ENCODE measurements around the gene LIMS1.
A peak's percentile ranks its signal among the peaks of the same experiment; 100 is the strongest.
"Not testable (repeated sequence)": the region's sequence is repeated elsewhere in the genome, so short reads cannot be mapped to it uniquely, and the experiment has no call there.

Gene LIMS1

DNA sequence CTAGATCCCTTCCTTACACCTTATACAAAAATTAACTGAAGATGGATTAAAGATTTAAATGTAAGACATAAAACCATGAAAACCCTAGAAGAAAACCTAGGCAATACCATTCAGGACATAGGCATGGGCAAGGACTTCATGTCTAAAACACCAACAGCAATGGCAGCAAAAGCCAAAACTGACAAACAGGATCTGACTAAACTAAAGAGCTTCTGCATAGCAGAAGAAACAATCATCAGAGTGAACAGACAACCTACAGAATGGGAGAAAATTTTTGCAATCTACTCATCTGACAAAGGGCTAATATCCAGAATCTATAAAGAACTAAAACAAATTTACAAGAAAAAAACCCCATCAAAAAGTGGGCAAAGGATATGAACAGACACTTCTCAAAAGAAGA is 114.5 kb downstream of the LIMS1 start:
- DNase-seq; in situ Hi-C loops (cut with HindIII; ENCODE audit: low pct_ligation_motif_present, low pct_unique_long_range_greater_than_20kb, low sequenced_read_pairs): not testable (repeated sequence)

DNA sequence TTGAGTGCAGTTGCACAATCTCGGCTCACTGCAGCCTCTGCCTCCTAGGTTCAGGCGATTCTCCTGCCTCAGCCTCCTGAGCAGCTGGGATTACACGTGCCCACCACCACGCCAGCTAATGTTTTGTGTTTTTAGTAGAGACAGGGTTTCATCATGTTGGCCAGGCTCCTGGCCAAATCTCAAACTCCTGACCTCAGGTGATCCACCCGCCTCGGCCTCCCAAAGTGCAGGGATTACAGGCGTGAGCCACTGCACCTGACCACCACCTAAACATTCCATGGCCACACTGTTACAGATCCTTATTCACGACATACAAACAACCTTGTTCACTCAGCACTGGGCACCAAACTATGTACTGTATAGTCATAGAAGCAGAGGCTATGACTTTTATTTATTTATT is 116.2 kb downstream of the LIMS1 start:
- DNase-seq; in situ Hi-C loops (cut with HindIII; ENCODE audit: low pct_ligation_motif_present, low pct_unique_long_range_greater_than_20kb, low sequenced_read_pairs): not testable (repeated sequence)

DNA sequence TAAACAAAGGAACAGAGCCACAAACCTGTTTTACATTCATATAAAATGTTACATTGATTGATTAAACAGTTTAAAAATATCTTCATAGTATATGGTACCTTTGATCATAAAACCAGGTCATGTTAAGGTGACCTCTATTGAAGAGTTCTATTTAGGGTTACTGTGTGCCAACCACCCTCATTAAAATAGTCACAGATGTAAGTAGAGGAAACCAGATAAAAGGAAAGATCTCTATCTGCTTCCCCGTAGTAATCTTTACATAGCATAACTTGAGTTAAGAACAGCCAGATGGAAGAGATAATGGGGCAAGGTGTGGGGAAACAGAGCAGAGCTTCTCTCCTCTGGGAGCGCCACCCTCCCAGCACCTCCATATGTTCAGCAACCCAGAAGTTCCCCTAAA is 117.2 kb downstream of the LIMS1 start:
- in situ Hi-C loops (cut with HindIII; ENCODE audit: low pct_ligation_motif_present, low pct_unique_long_range_greater_than_20kb, low sequenced_read_pairs); DNase-seq: not testable (repeated sequence)

DNA sequence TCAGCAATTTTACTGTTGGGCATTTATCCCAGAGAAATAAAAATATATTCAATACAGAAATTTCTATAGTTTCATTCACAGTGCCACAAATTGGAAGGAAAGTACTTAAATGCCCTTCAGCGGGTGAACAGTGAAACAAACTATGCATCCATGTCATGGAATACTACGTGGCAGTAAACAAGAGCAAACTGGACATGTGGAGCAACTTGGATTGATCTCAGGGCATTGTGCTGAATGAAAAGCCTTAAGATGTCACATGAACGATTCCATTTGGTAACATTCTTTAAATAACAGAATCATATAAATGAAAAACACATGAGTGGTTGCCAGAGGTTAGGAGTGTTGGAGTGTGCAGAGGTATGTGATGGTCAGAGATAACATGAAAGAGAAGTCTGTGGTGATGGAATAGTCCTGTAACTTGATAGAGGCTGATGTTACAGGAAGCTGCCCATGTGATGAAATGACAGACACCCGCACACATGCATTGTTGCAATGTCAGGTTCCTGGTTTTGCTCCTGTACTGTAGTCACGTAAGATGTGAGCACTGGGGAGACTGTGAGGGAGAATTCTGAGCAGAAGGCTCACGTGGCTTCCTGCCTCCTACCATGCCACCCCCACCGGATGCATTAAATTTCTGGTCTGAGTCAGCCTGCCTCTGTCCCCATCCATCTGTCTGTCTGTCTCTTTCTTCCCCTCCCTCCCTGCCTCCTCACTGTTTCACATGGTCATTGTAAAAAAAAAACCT is 118.1 kb downstream of the LIMS1 start:
- not testable (repeated sequence) for DNase-seq

DNA sequence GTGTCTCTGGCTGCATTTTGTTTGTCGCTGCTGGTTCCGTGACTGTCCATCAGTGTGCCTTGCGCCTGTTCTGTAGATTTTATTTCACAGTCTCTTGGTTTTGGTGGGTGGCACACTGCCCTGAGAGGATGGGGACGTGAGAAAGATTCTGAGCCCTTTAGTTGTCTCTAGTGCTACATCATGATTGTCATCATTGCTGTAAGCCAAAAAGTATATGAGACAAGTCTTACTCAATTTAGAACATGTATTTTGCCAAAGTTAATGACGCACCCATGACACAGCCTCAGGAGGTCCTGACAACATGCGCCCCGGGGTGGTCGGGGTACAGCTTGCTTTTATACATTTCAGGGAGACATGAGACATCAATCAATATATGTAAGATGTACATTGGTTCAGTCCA is 119.2 kb downstream of the LIMS1 start:
- in situ Hi-C loops (cut with HindIII; ENCODE audit: low pct_ligation_motif_present, low pct_unique_long_range_greater_than_20kb, low sequenced_read_pairs); DNase-seq: not testable (repeated sequence)

More for the DNA sequence above, 118.1 kb downstream of the LIMS1 start:
- in situ Hi-C loops (cut with HindIII; ENCODE audit: low pct_ligation_motif_present, low pct_unique_long_range_greater_than_20kb, low sequenced_read_pairs), result not testable (repeated sequence)

DNA sequence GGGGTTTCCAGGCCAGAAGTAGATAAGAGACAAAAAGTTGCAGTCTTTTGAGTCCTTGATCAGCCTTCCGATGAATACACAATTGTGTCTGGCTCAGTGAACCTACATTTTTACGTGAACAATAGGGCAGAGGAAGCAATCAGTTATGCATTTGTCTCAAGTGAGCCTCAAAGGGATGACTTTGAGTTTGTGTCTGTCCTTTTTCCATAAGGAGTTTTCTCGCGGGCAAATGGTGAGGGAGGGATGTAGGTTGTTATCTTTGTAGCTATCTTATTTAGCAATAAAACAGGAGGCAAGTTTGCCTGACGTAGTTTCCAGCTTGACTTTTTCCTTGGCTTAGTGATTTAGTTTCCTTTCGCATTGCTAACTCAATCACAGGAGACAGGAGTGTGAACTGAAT is 119.6 kb downstream of the LIMS1 start:
- in situ Hi-C loops (cut with HindIII; ENCODE audit: low pct_ligation_motif_present, low pct_unique_long_range_greater_than_20kb, low sequenced_read_pairs), result not testable (repeated sequence)

DNA sequence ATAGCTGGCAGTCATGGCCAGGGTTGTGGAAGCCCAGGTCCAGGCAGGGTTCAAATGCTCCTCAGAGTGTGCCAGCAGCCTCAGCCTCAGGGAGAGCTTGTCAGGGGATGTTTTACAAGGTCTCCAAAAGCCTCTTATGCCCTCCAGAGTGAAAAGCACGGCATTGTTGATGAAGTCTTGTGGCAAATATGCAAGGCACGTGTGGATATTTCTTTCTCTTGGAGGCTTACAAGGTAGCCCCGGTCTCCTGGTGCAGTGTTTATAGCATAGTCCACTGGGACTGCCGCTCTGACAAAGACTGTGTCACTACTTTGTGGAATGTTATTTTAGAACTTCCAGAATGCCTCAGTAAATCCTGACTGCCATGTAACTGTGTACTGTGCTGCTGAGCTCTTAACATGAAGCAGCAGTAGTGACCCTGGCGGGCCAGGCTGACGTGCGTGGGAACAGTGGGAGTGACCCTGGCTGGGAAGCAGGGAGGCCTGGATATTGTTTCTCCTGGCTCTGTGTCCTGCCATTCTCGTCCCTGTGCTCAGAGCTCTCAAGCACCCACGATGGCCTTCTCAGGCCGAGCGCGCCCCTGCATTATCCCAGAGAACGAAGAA is 120.4 kb downstream of the LIMS1 start:
- DNase-seq; in situ Hi-C loops (cut with HindIII; ENCODE audit: low pct_ligation_motif_present, low pct_unique_long_range_greater_than_20kb, low sequenced_read_pairs): not testable (repeated sequence)

More for the DNA sequence above, 119.6 kb downstream of the LIMS1 start:
- not testable (repeated sequence) for DNase-seq

DNA sequence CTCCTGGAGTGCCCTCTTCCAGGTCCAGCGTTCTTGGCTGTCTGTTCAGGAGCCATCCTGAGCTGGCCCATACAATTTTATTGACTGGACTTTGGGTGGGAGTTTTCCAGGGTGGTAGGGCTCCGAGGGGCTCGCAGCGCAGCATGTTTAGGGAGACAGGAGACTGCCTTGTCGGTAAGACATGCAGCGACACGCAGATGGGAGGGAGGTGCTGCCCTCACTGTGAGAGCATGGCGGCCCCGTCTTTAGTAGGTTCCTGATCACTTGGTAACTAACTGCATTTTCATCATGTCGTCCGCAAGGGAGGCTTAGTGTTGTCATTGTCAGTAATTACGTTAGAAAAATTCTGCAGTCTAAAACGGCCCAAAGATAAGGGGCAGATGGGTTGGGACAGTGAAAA is 121.0 kb downstream of the LIMS1 start:
- DNase-seq; in situ Hi-C loops (cut with HindIII; ENCODE audit: low pct_ligation_motif_present, low pct_unique_long_range_greater_than_20kb, low sequenced_read_pairs): not testable (repeated sequence)

DNA sequence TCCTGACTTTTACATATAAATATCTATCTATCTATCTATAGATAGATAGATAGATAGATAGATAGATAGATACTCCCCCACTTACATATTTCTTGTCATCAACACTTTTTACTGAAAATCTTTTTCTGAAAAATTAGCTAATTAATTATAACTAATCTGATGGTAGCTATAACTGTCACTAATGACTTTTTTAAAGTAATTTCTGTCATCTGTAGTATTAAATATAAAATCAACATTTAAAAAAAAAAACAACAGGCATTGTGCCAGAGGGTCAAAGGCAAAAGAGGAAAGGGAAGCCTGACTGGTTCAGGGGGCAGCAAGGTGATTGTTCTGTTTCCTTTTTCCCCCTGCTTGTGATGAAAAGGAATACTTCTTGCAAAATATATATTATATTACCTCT is 122.0 kb downstream of the LIMS1 start:
- in situ Hi-C loops (cut with HindIII; ENCODE audit: low pct_ligation_motif_present, low pct_unique_long_range_greater_than_20kb, low sequenced_read_pairs); DNase-seq: not testable (repeated sequence)

DNA sequence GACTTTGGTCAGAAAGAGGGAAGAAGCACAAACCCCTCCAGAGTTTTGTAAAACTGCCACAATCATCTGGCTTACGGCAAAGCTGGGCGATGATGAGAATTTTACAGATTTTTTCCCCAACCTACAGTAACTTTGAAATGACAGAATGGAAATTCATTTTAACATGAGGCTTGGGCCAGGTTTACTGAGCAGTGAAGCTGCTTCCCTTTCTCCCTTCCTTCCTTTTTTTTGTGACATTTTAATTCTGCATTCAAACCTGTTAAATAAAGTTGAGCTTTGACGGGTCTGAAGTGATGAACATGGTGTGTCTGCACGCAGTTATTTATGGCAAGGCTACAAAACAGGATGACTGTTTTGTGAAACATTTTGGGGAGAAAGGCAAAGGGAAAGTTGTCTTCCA is 123.2 kb downstream of the LIMS1 start:
- in situ Hi-C loops (cut with HindIII; ENCODE audit: low pct_ligation_motif_present, low pct_unique_long_range_greater_than_20kb, low sequenced_read_pairs); DNase-seq: not testable (repeated sequence)

DNA sequence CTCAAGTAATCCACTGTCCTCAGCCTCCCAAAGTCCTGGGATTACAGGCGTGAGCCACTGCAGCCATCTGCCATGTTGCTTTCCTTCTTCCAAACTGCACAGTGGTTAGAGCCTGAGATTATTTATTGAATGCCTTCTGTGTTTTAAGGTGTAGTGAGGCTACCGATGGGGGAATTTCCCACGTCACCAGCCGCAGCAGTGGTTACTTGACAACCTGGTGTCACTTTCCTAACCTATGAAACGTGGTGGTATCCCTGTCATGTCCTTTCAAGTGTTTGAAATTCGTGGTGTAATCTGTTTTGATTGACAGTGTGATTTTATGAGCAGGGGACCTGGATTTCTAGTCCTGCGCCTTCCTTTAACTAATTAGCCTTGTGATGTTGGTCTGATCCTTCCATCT is 124.3 kb downstream of the LIMS1 start:
- in situ Hi-C loops (cut with HindIII; ENCODE audit: low pct_ligation_motif_present, low pct_unique_long_range_greater_than_20kb, low sequenced_read_pairs); DNase-seq: not testable (repeated sequence)

DNA sequence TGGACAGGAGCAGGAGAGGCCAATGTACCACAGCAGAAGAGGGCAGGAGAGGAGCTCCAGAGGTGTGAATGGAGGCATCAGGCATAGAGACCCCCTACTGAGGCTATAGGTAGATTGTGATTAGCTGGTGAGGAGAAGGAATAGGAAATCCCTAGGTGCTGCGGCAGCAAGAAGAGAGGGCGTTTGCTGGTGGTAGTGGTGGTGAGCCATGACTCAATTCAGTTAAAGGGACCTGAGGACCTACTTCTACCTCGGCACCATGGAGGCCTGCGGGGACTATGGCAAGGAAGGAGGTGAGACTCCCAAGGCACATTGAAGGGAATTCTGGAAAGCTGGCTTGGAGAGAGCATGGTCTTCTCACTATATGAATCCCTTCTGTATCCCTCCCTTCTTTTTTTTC is 127.2 kb downstream of the LIMS1 start:
- in situ Hi-C loops (cut with HindIII; ENCODE audit: low pct_ligation_motif_present, low pct_unique_long_range_greater_than_20kb, low sequenced_read_pairs), result not testable (repeated sequence)

DNA sequence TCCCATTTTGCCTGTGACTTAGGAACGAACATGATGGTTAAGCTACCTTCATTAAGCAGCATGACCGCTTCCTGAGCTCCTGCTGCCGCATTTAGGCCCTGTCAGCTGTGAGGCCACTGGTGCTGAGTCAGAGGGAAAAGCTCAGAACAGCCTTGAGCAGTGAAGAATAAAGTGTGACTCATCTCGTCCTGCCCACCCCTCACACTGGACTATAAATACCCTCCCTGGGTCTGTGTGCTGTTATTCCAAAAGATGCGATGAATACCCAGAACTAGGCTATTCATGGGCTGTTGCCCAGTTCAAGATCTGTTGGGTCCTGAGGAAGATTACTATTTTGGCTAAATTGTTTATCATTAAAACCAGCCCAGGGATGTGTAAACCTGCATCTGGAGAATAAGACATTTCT is 127.9 kb downstream of the LIMS1 start:
- DNase-seq, result peak; percentile 61
- in situ Hi-C loops (cut with HindIII; ENCODE audit: low pct_ligation_motif_present, low pct_unique_long_range_greater_than_20kb, low sequenced_read_pairs), result not testable (repeated sequence)

More for the DNA sequence above, 127.2 kb downstream of the LIMS1 start:
- not testable (repeated sequence) for DNase-seq

DNA sequence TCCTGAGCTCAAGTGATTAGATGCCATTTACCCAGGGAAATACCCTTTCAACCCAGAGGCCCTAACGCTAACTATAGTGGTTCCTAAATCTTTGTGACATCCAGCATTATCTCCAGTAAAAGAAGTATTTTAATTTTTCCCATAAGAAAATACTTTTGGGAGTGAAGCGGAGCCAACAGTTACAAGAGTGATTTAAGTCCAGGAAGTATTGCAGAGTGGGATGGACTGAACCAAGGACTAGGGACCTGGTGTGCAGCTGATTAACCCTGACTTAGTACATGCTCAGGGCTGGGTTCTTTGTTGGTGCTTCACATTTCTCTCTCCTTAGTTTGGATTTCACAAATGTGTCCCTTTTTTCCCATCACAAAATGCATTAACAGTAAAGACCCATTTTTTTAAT is 129.1 kb downstream of the LIMS1 start:
- in situ Hi-C loops (cut with HindIII; ENCODE audit: low pct_ligation_motif_present, low pct_unique_long_range_greater_than_20kb, low sequenced_read_pairs); DNase-seq: not testable (repeated sequence)

DNA sequence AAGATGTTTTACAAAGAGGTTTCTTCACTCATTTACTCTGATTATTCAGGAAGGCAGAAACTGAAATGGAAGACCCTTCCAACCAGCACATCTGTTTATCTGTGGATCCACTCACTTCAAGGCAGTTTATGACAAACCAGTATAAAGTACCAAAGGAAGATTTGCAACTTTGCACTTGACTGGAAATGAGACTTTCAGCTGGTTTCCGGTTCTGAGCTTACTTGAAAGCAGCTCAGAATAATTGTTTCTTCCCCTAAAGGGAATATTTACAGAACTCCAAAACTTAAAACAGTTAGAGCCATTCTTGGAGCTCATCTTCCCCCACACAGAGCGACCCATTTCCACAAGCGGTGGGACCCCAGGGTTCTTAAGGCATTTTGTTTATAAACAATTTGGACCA is 129.8 kb downstream of the LIMS1 start:
- in situ Hi-C loops (cut with HindIII; ENCODE audit: low pct_ligation_motif_present, low pct_unique_long_range_greater_than_20kb, low sequenced_read_pairs); DNase-seq: not testable (repeated sequence)

DNA sequence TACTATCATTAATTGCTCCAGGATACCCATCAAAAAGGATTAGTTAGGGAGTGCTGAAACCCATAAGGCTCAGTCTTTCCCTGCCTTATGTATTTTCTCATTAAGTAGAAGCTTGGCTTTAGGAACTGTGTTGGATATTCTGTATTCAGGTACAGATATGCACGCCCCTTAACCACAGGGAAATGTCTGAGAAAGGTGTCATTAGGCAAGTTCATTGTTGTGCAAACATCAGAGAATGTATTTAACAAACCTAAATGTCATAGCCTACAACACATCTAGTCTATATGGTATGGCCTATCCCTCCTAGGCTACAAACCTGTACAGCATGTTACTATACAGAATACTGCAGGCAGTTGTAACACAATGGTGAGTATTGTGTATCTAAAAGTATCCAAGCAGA is 130.7 kb downstream of the LIMS1 start:
- DNase-seq; in situ Hi-C loops (cut with HindIII; ENCODE audit: low pct_ligation_motif_present, low pct_unique_long_range_greater_than_20kb, low sequenced_read_pairs): not testable (repeated sequence)

DNA sequence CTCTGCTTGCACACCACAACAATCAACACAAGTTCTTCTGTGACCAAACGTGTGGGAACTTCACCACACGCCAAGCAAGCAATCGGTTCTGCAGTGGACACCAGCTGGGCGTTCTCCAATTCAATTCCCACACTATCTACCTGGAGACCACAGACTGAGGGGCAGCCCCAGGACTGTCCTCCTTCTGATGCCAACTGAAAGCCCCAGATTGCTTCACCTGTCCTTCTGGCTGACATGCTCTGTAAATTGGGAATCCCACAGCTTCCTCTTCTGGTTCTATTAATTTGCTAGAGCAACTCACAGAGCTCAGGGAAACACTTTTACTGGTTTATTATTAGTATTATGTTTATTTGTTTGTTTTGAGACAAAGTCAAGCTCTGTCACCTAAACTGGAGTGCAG is 131.7 kb downstream of the LIMS1 start:
- in situ Hi-C loops (cut with HindIII; ENCODE audit: low pct_ligation_motif_present, low pct_unique_long_range_greater_than_20kb, low sequenced_read_pairs); DNase-seq: not testable (repeated sequence)

DNA sequence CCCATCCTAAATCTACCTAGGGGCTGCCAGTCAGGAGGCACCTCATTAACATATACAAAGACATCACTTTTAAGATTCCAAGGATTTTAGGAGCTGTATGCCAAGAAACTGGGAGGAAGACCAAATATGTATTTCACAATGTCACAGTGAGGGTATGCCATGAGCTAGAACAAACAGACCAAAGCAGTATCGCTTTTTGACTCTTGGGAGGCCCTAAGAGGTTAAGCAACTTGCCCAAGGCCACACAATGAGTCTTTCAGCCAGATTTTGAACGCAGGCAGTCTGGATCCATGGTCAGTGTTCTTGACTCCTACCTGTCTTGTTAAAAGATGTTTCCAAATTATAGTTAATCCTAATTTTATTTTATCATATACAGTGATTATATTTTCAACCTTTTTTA is 132.9 kb downstream of the LIMS1 start:
- in situ Hi-C loops (cut with HindIII; ENCODE audit: low pct_ligation_motif_present, low pct_unique_long_range_greater_than_20kb, low sequenced_read_pairs); DNase-seq: not testable (repeated sequence)

DNA sequence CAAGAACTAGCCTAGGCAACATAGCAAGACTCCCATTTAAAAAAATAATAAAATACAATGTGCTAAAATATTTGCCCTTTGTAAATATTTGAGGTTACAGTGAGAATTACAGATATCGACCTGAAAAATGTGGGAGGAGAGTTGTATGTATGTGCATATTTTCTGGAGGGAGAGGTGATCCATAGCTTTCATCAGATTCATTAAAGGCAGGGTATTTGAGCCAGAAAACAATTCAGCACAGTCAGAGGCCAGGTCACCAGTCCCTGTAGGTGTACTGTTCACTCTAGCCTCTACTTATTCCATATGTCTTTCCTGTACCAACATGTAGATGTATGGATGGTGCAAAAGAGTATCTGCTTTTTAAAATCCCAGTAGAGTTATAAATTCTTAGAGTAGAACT is 136.0 kb downstream of the LIMS1 start:
- DNase-seq; in situ Hi-C loops (cut with HindIII; ENCODE audit: low pct_ligation_motif_present, low pct_unique_long_range_greater_than_20kb, low sequenced_read_pairs): not testable (repeated sequence)
